ENCODE data around the gene CDC27. TPM values are rescaled to one million over a fixed set of nuclear protein-coding genes. Genes with fewer than 3 reads are reported as not detected.

The CDC27 gene
- total RNA-seq, 1 donor from 2014 or later = 137 TPM

GRCh38 chr17:47165137-47165536 is 24.0 kb downstream of the CDC27 start:
- H3K4me1 ChIP-seq (ENCODE audit: insufficient read depth, low read length) = no peaks in the 10 kb centered on the region
- no peak for TF ChIP-seq CTCF (IDR thresholded peaks at IDR 0.05; ENCODE audit: insufficient read depth, low read depth, low read length)
- TF ChIP-seq EZH2 (IDR thresholded peaks at IDR 0.05; ENCODE audit: insufficient read depth, low read length) = no peak
- Mint-ChIP-seq H3K27ac (ENCODE audit: unreplicated experiment) (no peak overlapping the region), H3K4me1 (ENCODE audit: low read depth, unreplicated experiment) (no peaks in the 10 kb centered on the region), H3K4me3 (ENCODE audit: unreplicated experiment) (no peak overlapping the region), H3K36me3 (ENCODE audit: low read depth, unreplicated experiment) (peaks cover 4% of the 10 kb centered on the region), H3K27me3 (ENCODE audit: low read depth, unreplicated experiment) (no peaks in the 10 kb centered on the region), H3K9me3 (ENCODE audit: unreplicated experiment) (no peaks in the 10 kb centered on the region)
- no peaks in the 10 kb centered on the region for H3K27me3 ChIP-seq (ENCODE audit: insufficient read depth, low read length)
- FAIRE-seq (no peak), DNase-seq (ENCODE audit: low read depth) (no peak)
- no peak overlapping the region for H3K4me2 ChIP-seq (ENCODE audit: low read length)
- H3K79me2 ChIP-seq (ENCODE audit: insufficient read depth, low read length) = peaks cover 59% of the 10 kb centered on the region
- H3K9ac ChIP-seq (ENCODE audit: low read length) = no peak overlapping the region
- H3K36me3 ChIP-seq (ENCODE audit: insufficient read depth, low read length) = peaks cover 27% of the 10 kb centered on the region
- H3K27ac ChIP-seq (ENCODE audit: low read depth, low read length) = no peak overlapping the region
- no peak overlapping the region for H3K4me3 ChIP-seq (ENCODE audit: insufficient read depth, low read depth, low read length)
- H3K9me3 ChIP-seq (ENCODE audit: insufficient read depth, low read depth, low read length) = no peaks in the 10 kb centered on the region
- H4K20me1 ChIP-seq (ENCODE audit: insufficient read depth, low read length) = peaks cover 28% of the 10 kb centered on the region
- no peak overlapping the region for H2AFZ ChIP-seq (ENCODE audit: low read depth, low read length)

- Histone ChIP-seq H3K4me2 (ENCODE audit: low read length) (no peak overlapping the region), H3K79me2 (ENCODE audit: insufficient read depth, low read length) (peaks cover 50% of the 10 kb centered on the region), H3K36me3 (ENCODE audit: insufficient read depth, low read length) (peaks cover 25% of the 10 kb centered on the region), H3K9me3 (ENCODE audit: insufficient read depth, low read depth, low read length) (no peaks in the 10 kb centered on the region), H3K4me1 (ENCODE audit: insufficient read depth, low read length) (no peaks in the 10 kb centered on the region), H4K20me1 (ENCODE audit: insufficient read depth, low read length) (peaks cover 24% of the 10 kb centered on the region), H3K27me3 (ENCODE audit: insufficient read depth, low read length) (no peaks in the 10 kb centered on the region), H3K9ac (ENCODE audit: low read length) (no peak overlapping the region), H3K27ac (ENCODE audit: low read depth, low read length) (no peak overlapping the region), H2AFZ (ENCODE audit: low read depth, low read length) (no peak overlapping the region), H3K4me3 (ENCODE audit: insufficient read depth, low read depth, low read length) (no peak overlapping the region)
- H3K27ac Mint-ChIP-seq (ENCODE audit: unreplicated experiment) = no peak overlapping the region
- FAIRE-seq (no peak), DNase-seq (ENCODE audit: low read depth) (no peak)
- TF ChIP-seq EZH2 (IDR thresholded peaks at IDR 0.05; ENCODE audit: insufficient read depth, low read length) (no peak), CTCF (IDR thresholded peaks at IDR 0.05; ENCODE audit: insufficient read depth, low read depth, low read length) (no peak)
- peaks cover 10% of the 10 kb centered on the region for H3K36me3 Mint-ChIP-seq (ENCODE audit: low read depth, unreplicated experiment)
- no peak overlapping the region for H3K4me3 Mint-ChIP-seq (ENCODE audit: unreplicated experiment)
- no peaks in the 10 kb centered on the region for H3K4me1 Mint-ChIP-seq (ENCODE audit: low read depth, unreplicated experiment)
- no peaks in the 10 kb centered on the region for H3K9me3 Mint-ChIP-seq (ENCODE audit: unreplicated experiment)
- no peaks in the 10 kb centered on the region for H3K27me3 Mint-ChIP-seq (ENCODE audit: low read depth, unreplicated experiment)
These were observed 24.8 kb downstream of the CDC27 start for GRCh38 chr17:47164263-47164662.

GRCh38 chr17:47162013-47162622 is 27.0 kb downstream of the CDC27 start:
- Mint-ChIP-seq H3K4me1 (ENCODE audit: low read depth, unreplicated experiment) (no peaks in the 10 kb centered on the region), H3K27me3 (ENCODE audit: low read depth, unreplicated experiment) (no peaks in the 10 kb centered on the region), H3K27ac (ENCODE audit: unreplicated experiment) (no peak overlapping the region), H3K9me3 (ENCODE audit: unreplicated experiment) (no peaks in the 10 kb centered on the region), H3K4me3 (ENCODE audit: unreplicated experiment) (no peak overlapping the region), H3K36me3 (ENCODE audit: low read depth, unreplicated experiment) (peaks cover 19% of the 10 kb centered on the region)
- H4K20me1 ChIP-seq (ENCODE audit: insufficient read depth, low read length) = peaks cover 17% of the 10 kb centered on the region
- DNase-seq (ENCODE audit: low read depth) (no peak), FAIRE-seq (no peak)
- H3K9ac ChIP-seq (ENCODE audit: low read length) = no peak overlapping the region
- H3K27me3 ChIP-seq (ENCODE audit: insufficient read depth, low read length) = no peaks in the 10 kb centered on the region
- TF ChIP-seq CTCF (IDR thresholded peaks at IDR 0.05; ENCODE audit: insufficient read depth, low read depth, low read length) (no peak), EZH2 (IDR thresholded peaks at IDR 0.05; ENCODE audit: insufficient read depth, low read length) (no peak)
- H3K9me3 ChIP-seq (ENCODE audit: insufficient read depth, low read depth, low read length) = no peaks in the 10 kb centered on the region
- H2AFZ ChIP-seq (ENCODE audit: low read depth, low read length) = no peak overlapping the region
- H3K79me2 ChIP-seq (ENCODE audit: insufficient read depth, low read length) = peaks cover 37% of the 10 kb centered on the region
- H3K4me3 ChIP-seq (ENCODE audit: insufficient read depth, low read depth, low read length) = no peak overlapping the region
- no peak overlapping the region for H3K4me2 ChIP-seq (ENCODE audit: low read length)
- H3K27ac ChIP-seq (ENCODE audit: low read depth, low read length) = no peak overlapping the region
- H3K4me1 ChIP-seq (ENCODE audit: insufficient read depth, low read length) = no peaks in the 10 kb centered on the region
- H3K36me3 ChIP-seq (ENCODE audit: insufficient read depth, low read length) = peaks cover 23% of the 10 kb centered on the region
